GM12892 (cell line): ENCODE results near the gene PITPNC1.

Source experiments
- POLR2A ChIP-seq: IDR thresholded peaks from 2 replicates; pipeline ENCODE4 v1.6.1; 2011; ENCODE audit warnings: low read depth, low read length, control low read depth
- TAF1 ChIP-seq: IDR thresholded peaks from 2 replicates; pipeline ENCODE4 v1.6.1; 2011; ENCODE audit warnings: low read depth, mild to moderate bottlenecking, control low read depth, low read length, borderline replicate concordance

DNA sequence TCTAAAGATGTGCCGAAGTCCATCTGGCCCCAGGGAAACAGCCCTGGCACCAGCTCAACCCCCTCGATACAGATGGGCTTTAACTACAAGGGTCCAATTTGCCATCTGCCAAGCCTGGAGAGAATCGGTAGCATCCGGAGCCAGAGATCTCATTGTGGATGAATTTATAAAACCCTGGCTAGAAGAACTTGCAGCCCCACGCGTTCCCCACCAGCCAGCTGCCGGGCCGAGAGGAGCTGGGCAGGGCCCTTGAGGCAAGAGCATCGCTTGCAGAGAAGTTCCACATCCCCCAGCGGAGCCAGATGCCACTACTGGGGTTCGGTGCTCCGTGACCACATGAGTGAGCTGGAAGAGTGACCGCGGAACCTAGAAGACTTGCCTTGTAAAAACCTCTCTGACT, 275.4 kb downstream of the PITPNC1 start:
- no peak for TF ChIP-seq TAF1
- no peak for TF ChIP-seq POLR2A
